ENCODE data around the gene HUNK.

HUNK gene

DNA sequence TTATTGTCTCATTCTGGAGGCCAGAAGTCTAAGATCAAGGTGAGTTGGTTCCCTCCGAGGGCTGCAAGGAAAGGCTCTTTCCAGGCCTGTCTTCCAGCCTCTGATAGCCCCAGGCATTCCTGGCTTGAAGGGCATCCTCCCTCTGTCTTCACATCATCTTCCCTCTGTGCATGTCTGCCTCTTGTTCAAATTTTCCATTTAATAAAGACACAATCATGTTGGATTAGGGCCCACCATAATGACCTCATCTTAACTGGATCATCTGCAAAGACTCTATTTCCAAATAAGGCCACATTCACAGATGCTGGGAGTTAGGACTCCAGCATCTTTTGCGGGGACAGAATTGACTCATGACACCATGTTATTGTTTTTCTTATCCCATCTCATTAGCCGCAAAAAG, 24.5 kb downstream of the HUNK start:
- no peak overlapping the region for H3K27ac ChIP-seq
- TF ChIP-seq ZFX (IDR thresholded peaks at IDR 0.05; ENCODE audit: borderline replicate concordance), result no peak
- TF ChIP-seq, protein P1, sequence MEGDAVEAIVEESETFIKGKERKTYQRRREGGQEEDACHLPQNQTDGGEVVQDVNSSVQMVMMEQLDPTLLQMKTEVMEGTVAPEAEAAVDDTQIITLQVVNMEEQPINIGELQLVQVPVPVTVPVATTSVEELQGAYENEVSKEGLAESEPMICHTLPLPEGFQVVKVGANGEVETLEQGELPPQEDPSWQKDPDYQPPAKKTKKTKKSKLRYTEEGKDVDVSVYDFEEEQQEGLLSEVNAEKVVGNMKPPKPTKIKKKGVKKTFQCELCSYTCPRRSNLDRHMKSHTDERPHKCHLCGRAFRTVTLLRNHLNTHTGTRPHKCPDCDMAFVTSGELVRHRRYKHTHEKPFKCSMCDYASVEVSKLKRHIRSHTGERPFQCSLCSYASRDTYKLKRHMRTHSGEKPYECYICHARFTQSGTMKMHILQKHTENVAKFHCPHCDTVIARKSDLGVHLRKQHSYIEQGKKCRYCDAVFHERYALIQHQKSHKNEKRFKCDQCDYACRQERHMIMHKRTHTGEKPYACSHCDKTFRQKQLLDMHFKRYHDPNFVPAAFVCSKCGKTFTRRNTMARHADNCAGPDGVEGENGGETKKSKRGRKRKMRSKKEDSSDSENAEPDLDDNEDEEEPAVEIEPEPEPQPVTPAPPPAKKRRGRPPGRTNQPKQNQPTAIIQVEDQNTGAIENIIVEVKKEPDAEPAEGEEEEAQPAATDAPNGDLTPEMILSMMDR (IDR thresholded peaks at IDR 0.05), result no peak

DNA sequence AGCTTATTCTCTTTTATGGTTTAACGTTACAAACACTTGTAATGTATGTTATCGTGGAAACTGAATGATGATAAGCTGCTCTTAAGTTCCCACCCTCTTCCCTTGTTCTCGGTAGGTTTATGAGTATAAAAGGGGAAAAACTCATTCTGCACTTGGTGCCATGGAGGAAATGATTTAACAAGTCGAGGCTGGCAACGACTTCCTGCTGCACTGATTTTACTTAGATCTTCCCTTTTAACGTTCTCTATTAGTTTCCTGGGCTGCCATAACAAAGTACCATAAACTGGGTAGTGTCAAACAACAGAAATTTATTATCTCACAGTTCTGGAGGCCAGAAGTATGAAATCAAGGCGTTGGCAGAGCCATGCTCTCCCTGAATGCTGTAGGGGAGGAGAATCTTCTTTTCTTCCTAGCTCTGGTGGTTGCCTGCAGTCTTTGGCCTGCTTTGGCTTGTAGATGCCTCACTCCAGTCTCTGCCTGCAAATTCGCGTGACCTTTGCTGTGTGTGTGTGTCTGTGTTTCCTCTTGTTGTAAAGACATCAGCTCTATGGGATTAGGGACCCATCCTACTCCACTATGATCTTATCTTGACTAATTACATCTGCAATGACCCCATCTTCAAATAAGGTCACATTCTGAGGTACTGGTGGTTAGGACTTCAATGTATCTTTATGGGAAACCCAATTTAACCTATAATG, 26.3 kb downstream of the HUNK start:
- H3K27ac ChIP-seq, result no peak overlapping the region
- TF ChIP-seq ZFX (IDR thresholded peaks at IDR 0.05; ENCODE audit: borderline replicate concordance), result no peak
- TF ChIP-seq, protein P1 (IDR thresholded peaks at IDR 0.05), result no peak

DNA sequence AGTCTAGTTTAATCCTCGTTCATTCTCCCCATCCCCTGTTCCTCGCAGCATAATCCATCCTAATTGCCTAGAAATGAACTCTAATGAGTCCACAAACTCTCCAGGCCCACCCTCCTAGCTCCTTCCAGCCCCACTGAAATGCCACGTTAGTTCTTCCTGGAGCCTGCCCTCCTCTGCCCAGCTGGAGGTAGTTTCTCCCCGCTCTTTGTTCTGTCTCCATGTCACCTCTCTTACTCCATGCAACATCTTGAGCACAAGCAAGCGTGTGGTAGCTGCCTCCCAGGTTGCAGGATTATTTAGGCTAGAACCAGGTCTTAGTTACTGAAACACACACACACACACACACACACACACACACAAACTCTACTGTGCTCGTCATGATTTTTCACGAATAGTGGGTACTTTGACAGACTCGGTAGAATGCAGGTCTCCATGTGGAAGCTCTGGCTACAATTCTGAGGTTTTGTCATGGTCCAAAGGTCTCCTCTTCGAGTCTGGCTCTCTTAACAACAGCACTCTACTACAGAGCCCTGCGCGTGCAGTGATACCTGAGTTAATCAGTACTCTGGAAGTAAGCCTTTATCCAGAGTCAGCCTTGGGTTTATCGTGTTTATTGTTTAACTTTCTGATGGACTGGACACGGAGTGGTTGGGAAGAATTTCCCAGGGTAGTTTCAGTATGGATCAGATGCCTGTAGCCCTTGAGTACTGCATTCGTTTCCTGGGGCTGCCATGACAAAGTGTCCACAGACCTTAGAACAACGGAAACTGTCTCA, 27.5 kb downstream of the HUNK start:
- TF ChIP-seq ZFX (IDR thresholded peaks at IDR 0.05; ENCODE audit: borderline replicate concordance), result no peak
- TF ChIP-seq, protein P1 (IDR thresholded peaks at IDR 0.05), result no peak
- H3K27ac ChIP-seq, result no peak overlapping the region

DNA sequence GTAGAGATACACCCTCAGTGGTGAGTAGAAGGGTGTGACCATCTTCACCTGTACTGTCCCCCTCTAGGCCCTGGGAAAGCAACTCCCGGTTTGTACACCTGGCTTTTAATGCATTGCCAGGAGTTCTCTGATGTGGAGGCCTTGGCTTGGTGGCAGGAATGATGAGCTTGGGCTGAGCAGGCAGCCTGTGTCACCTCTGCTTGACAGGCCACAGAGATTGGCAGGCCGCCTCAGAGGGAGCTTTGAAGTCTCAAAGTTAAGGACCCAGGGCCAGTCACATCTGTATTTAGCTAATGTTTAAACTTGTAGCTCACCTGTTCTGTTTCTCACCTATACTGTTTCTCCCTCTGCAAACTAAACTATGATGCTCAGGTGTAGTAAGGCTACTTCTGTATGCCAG, 28.5 kb downstream of the HUNK start:
- H3K27ac ChIP-seq, result no peak overlapping the region
- TF ChIP-seq, protein P1 (IDR thresholded peaks at IDR 0.05), result no peak
- no peak for TF ChIP-seq ZFX (IDR thresholded peaks at IDR 0.05; ENCODE audit: borderline replicate concordance)

DNA sequence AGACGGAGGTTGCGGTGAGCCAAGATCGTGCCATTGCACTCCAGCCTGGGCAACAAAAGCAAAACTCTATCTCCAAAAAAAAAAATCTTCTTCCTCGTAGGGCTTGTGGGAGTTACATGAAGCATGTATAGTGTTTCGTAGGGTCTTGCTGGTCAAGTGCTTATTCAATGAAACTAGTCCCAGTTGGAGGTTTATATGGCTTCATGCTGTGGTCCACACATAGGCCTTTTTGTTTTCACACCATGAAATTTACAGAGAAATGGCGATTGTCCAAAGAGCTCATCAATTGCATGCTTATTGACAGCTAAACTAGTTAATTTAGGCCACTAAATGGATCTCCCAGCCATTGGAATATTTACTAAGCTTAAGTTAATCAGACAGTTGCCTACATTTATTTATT, 29.6 kb downstream of the HUNK start:
- no peak overlapping the region for H3K27ac ChIP-seq
- TF ChIP-seq, protein P1 (IDR thresholded peaks at IDR 0.05), result no peak
- TF ChIP-seq ZFX (IDR thresholded peaks at IDR 0.05; ENCODE audit: borderline replicate concordance), result no peak

DNA sequence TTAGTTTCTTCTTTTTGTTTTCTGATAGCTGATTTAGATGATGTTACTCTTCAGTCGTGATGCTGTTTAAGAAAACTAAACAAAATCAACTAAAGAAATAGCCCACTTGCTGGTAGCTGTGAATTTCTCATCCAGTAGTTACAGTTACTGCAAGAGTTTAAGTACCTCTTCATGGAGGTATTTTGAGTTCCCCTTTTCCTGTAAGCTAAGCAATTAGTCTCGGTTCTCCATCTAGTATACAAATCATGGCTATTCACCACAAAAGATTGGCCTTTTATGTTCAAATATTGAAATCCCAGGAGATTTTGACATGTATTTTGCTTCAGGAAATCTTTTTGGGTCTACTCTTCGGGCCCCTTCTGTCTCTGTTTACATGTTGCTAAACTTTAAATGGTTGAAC, 31.1 kb downstream of the HUNK start:
- TF ChIP-seq, protein P1 (IDR thresholded peaks at IDR 0.05), result no peak
- no peak for TF ChIP-seq ZFX (IDR thresholded peaks at IDR 0.05; ENCODE audit: borderline replicate concordance)
- no peak overlapping the region for H3K27ac ChIP-seq

Measured in 22Rv1 (cell line).